Measurements from ENCODE around the gene FAM9B. TPM values are rescaled to one million over a fixed set of nuclear protein-coding genes. Genes with fewer than 3 reads are reported as not detected.

FAM9B gene
- total RNA-seq, 4 donors from 2014 or later = not detected

DNA sequence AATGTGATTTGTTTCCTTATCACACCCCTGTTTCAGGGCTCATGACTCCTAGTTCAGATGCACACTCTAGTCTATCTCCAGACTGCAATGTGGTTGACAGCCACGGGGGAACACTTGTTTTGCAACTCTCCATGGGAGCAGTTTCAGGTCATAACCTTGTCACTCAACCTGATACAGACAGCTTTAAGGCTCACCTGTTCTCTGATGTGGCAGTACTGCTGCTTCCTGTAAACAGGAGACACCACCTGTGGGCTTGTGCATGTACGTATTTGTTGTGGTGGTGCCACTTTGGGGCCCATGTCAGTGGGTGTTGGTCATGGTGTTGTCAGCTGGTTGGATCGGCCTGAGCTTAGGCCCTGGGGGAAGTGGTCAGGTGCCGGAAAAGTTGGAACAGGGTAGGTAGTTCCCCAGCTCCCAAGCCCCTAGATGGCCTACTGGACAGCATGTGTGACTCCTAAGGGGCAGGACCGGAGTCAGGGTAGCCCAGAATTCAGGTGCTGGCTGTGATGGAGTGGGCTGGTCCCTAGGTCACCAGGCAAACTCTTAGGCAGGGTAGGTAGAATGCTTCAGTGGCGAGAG lies 46.2 kb downstream of the FAM9B start:
- H3K4me1 ChIP-seq = peaks cover 0 to 17% (median 0%) of the 10 kb centered on the region in 3 donors
- no peak overlapping the region for H3K4me3 ChIP-seq
- H3K27ac ChIP-seq = peak overlapping the region; percentile 26 to 83 (median 78)
- 0 to 50% methylated on average over 1 to 4 of the region's 6 CpGs for WGBS, 2 donors
- intact Hi-C loops (cut with DNase I) = no loop called here
- no peak for DNase-seq
- no peaks in the 10 kb centered on the region for H3K9me3 ChIP-seq
- TF ChIP-seq, protein P1, sequence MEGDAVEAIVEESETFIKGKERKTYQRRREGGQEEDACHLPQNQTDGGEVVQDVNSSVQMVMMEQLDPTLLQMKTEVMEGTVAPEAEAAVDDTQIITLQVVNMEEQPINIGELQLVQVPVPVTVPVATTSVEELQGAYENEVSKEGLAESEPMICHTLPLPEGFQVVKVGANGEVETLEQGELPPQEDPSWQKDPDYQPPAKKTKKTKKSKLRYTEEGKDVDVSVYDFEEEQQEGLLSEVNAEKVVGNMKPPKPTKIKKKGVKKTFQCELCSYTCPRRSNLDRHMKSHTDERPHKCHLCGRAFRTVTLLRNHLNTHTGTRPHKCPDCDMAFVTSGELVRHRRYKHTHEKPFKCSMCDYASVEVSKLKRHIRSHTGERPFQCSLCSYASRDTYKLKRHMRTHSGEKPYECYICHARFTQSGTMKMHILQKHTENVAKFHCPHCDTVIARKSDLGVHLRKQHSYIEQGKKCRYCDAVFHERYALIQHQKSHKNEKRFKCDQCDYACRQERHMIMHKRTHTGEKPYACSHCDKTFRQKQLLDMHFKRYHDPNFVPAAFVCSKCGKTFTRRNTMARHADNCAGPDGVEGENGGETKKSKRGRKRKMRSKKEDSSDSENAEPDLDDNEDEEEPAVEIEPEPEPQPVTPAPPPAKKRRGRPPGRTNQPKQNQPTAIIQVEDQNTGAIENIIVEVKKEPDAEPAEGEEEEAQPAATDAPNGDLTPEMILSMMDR (IDR thresholded peaks at IDR 0.05) = peak in 1 of 6 experiments; percentile 17
- no peak for TF ChIP-seq POLR2A (IDR thresholded peaks at IDR 0.05)
- no peaks in the 10 kb centered on the region for H3K36me3 ChIP-seq
- no peaks in the 10 kb centered on the region for H3K27me3 ChIP-seq

DNA sequence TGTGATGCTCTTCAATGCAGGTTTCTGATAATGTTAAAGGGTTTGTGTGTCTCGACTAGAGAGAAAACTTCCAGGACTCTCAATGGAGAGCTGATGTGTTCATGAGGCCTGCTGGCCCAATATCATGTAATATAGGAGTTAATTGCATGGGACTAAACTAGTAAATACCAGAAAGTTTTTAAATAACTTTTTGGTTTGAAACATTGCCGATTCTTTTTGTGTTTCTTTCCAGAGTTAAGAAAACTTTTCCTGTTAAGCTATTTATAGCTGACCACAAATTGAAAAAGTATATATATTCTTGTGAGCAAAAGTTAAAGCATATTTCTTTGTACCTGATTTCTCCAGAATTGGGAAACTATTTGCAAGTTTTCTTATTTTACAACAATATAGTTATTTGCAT lies 49.7 kb downstream of the FAM9B start:
- Histone ChIP-seq H3K4me1 (peaks cover 0 to 17% (median 0%) of the 10 kb centered on the region in 3 donors), H3K27me3 (no peaks in the 10 kb centered on the region), H3K4me3 (no peak overlapping the region), H3K9me3 (no peaks in the 10 kb centered on the region), H3K27ac (no peak overlapping the region), H3K36me3 (no peaks in the 10 kb centered on the region)
- no peak for TF ChIP-seq POLR2A (IDR thresholded peaks at IDR 0.05)
- TF ChIP-seq, protein P1 (IDR thresholded peaks at IDR 0.05) = no peak
- no peak for DNase-seq
- WGBS, 2 donors = 54 to 80% methylated on average over 2 of the region's 2 CpGs
- intact Hi-C loops (cut with DNase I) = no loop called here

DNA sequence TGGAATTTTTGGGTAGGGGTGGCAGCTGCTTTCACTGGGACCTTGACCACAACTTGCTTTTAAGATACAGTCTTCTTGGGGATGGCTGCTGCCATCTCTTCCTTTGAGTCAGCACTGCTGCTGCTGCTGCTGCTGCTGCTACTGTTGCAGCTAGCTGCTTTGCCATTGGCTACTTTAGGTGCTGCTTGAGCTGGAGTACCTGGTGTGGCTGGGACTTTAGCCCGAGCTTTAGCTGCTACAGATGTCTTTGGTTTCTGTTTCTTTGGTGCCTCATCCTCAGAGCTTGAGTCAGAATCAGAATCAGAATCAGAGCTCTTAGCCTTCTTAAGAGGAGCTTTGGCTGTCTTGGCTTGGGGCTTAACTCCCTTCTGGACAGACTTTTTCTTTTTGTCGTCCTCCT lies 52.2 kb downstream of the FAM9B start:
- 66 to 80% methylated on average over 1 to 2 of the region's 2 CpGs for WGBS, 2 donors
- H3K27me3 ChIP-seq = no peaks in the 10 kb centered on the region
- no peak overlapping the region for H3K27ac ChIP-seq
- intact Hi-C loops (cut with DNase I) = no loop called here
- H3K4me1 ChIP-seq = no peaks in the 10 kb centered on the region
- TF ChIP-seq POLR2A (IDR thresholded peaks at IDR 0.05) = no peak
- TF ChIP-seq, protein P1 (IDR thresholded peaks at IDR 0.05) = no peak
- H3K9me3 ChIP-seq = no peaks in the 10 kb centered on the region
- no peak for DNase-seq
- H3K4me3 ChIP-seq = no peak overlapping the region
- no peaks in the 10 kb centered on the region for H3K36me3 ChIP-seq

DNA sequence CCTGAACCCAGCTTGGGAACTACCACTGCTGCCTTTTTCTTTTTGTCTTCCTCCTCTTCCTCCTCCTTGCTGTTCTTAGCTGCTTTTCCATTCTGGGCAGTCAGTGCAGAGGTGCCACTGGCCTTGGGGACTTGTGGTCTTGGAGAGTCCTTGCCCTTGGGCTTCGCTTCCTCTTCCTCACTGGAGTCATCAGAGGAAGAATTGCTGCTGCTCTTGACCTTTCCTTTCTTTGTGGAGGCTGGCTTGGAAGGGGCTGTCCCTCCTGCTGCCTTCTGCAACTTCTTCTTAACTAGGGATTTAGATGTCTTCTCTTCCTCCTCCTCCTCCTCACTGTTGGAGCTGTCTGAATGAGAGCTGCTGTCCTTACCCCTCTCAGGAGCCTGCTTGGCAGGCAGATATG lies 53.2 kb downstream of the FAM9B start:
- intact Hi-C loops (cut with DNase I) = no loop called here
- no peaks in the 10 kb centered on the region for H3K27me3 ChIP-seq
- no peak for DNase-seq
- no peak overlapping the region for H3K27ac ChIP-seq
- H3K4me3 ChIP-seq = no peak overlapping the region
- WGBS, 2 donors = 40 to 86% methylated on average over 1 of the region's 1 CpG
- H3K4me1 ChIP-seq = no peaks in the 10 kb centered on the region
- TF ChIP-seq POLR2A (IDR thresholded peaks at IDR 0.05) = no peak
- TF ChIP-seq, protein P1 (IDR thresholded peaks at IDR 0.05) = no peak
- no peaks in the 10 kb centered on the region for H3K36me3 ChIP-seq
- no peaks in the 10 kb centered on the region for H3K9me3 ChIP-seq

Other genes starting within 250 kb of the FAM9B start
- gene FAM9A, start 232.7 kb downstream of the FAM9B start, total RNA-seq = not detected